Osteoblast (primary cell): ENCODE data around the gene DPP10. TPM values are rescaled to one million over a fixed set of nuclear protein-coding genes. Genes with fewer than 3 reads are reported as not detected.

Source experiments
- DNase-seq: peaks from one replicate; pipeline ENCODE4 v3.0.0; 2011; ENCODE audit warnings: low spot score, mixed read lengths; ENCODE audit not compliant: insufficient read length; ENCODE audit errors: missing footprints
- H2AFZ ChIP-seq: 2 replicates; pipeline ENCODE4 v1.6.0; 2011; ENCODE audit warnings: mild to moderate bottlenecking, low read length
- H3K27ac ChIP-seq: 2 replicates; pipeline ENCODE4 v1.5.1; 2011; ENCODE audit warnings: mild to moderate bottlenecking, low read depth, low read length, moderate library complexity
- H3K27me3 ChIP-seq: 2 replicates; pipeline ENCODE4 v1.6.0; 2012; ENCODE audit warnings: mild to moderate bottlenecking, control low read depth, inconsistent platforms, low read length, moderate library complexity; ENCODE audit not compliant: insufficient read depth
- H3K36me3 ChIP-seq: 2 replicates; pipeline ENCODE4 v1.5.1; 2011; ENCODE audit warnings: mild to moderate bottlenecking, low read length, control low read depth, moderate library complexity; ENCODE audit not compliant: insufficient read depth
- H3K4me1 ChIP-seq: 2 replicates; pipeline ENCODE4 v1.5.1; 2011; ENCODE audit warnings: mild to moderate bottlenecking, low read length, control low read depth, moderate library complexity; ENCODE audit not compliant: insufficient read depth
- H3K4me2 ChIP-seq: 2 replicates; pipeline ENCODE4 v1.6.0; 2011; ENCODE audit warnings: mild to moderate bottlenecking, low read length; ENCODE audit not compliant: insufficient read depth
- H3K4me3 ChIP-seq: fragments of 200-600 bp; sonication (generic); 3 replicates; pipeline ENCODE4 v1.5.1; 2012; ENCODE audit warnings: mild to moderate bottlenecking, low read length, inconsistent platforms; ENCODE audit not compliant: insufficient read depth
- H3K79me2 ChIP-seq: 2 replicates; pipeline ENCODE4 v1.6.0; 2012; ENCODE audit warnings: mild to moderate bottlenecking, low read length, control low read depth, inconsistent platforms; ENCODE audit not compliant: insufficient read depth
- H3K9me3 ChIP-seq: 2 replicates; pipeline ENCODE4 v1.5.1; 2011; ENCODE audit warnings: low read depth, low read length, control low read depth
- H4K20me1 ChIP-seq: 2 replicates; pipeline ENCODE4 v1.6.0; 2012; ENCODE audit warnings: mild to moderate bottlenecking, low read length, control low read depth; ENCODE audit not compliant: insufficient read depth
- CTCF ChIP-seq: IDR thresholded peaks from 2 replicates; pipeline ENCODE4 v1.5.1; 2011; ENCODE audit warnings: mild to moderate bottlenecking, low read depth, low read length, moderate library complexity; ENCODE audit errors: extremely low read depth
- total RNA-seq: library from RNA; depleted of rRNA; stranded (reverse); fragments of >200 nt; gene quantifications from 2 replicates; pipeline ENCODE4 v1.2.3, GENCODE V29; 2012

DPP10 gene
- total RNA-seq, 1 donor, result not detected

GRCh38 chr2:114446571-114446970 lies 4.1 kb downstream of the DPP10 start:
- H3K4me3 ChIP-seq, result no peak overlapping the region
- H3K4me1 ChIP-seq, result no peaks in the 10 kb centered on the region
- no peak overlapping the region for H2AFZ ChIP-seq
- no peaks in the 10 kb centered on the region for H3K79me2 ChIP-seq
- no peak overlapping the region for H3K4me2 ChIP-seq
- no peak for TF ChIP-seq CTCF
- no peaks in the 10 kb centered on the region for H3K36me3 ChIP-seq
- H4K20me1 ChIP-seq, result no peaks in the 10 kb centered on the region
- DNase-seq, result no peak
- no peaks in the 10 kb centered on the region for H3K27me3 ChIP-seq
- no peak overlapping the region for H3K27ac ChIP-seq
- no peaks in the 10 kb centered on the region for H3K9me3 ChIP-seq

GRCh38 chr2:114450639-114451038 lies 8.2 kb downstream of the DPP10 start:
- TF ChIP-seq CTCF, result no peak
- no peak overlapping the region for H3K4me2 ChIP-seq
- H2AFZ ChIP-seq, result no peak overlapping the region
- no peaks in the 10 kb centered on the region for H3K79me2 ChIP-seq
- no peak for DNase-seq
- no peaks in the 10 kb centered on the region for H3K27me3 ChIP-seq
- H3K4me3 ChIP-seq, result no peak overlapping the region
- no peaks in the 10 kb centered on the region for H3K36me3 ChIP-seq
- H3K27ac ChIP-seq, result no peak overlapping the region
- no peaks in the 10 kb centered on the region for H3K4me1 ChIP-seq
- H3K9me3 ChIP-seq, result no peaks in the 10 kb centered on the region
- no peaks in the 10 kb centered on the region for H4K20me1 ChIP-seq

GRCh38 chr2:114456566-114456965 lies 14.1 kb downstream of the DPP10 start:
- no peaks in the 10 kb centered on the region for H4K20me1 ChIP-seq
- H3K9me3 ChIP-seq, result no peaks in the 10 kb centered on the region
- no peaks in the 10 kb centered on the region for H3K27me3 ChIP-seq
- H3K27ac ChIP-seq, result no peak overlapping the region
- no peak overlapping the region for H3K4me2 ChIP-seq
- no peaks in the 10 kb centered on the region for H3K4me1 ChIP-seq
- no peaks in the 10 kb centered on the region for H3K36me3 ChIP-seq
- no peak overlapping the region for H2AFZ ChIP-seq
- DNase-seq, result no peak
- no peaks in the 10 kb centered on the region for H3K79me2 ChIP-seq
- TF ChIP-seq CTCF, result no peak
- H3K4me3 ChIP-seq, result no peak overlapping the region

GRCh38 chr2:114457956-114458355 lies 15.5 kb downstream of the DPP10 start:
- no peaks in the 10 kb centered on the region for H3K79me2 ChIP-seq
- TF ChIP-seq CTCF, result no peak
- no peaks in the 10 kb centered on the region for H4K20me1 ChIP-seq
- no peak overlapping the region for H3K4me3 ChIP-seq
- H3K36me3 ChIP-seq, result no peaks in the 10 kb centered on the region
- DNase-seq, result no peak
- H3K4me2 ChIP-seq, result no peak overlapping the region
- no peaks in the 10 kb centered on the region for H3K9me3 ChIP-seq
- no peaks in the 10 kb centered on the region for H3K27me3 ChIP-seq
- H2AFZ ChIP-seq, result no peak overlapping the region
- H3K4me1 ChIP-seq, result no peaks in the 10 kb centered on the region
- no peak overlapping the region for H3K27ac ChIP-seq
